Amygdala (tissue), 56 donors: ENCODE measurements around the gene HOXB8.

Experiments used
- DNase-seq, 56 donors: peaks; one replicate each; lab custom pipeline; 2025; lab: John Stamatoyannopoulos, UW

Gene HOXB8

GRCh38 chr17:48615047-48615962 lies at the start of gene HOXB8:
Gene HOXB8, minus strand, starts transcription at chr17:48615292. Its CDS starts 588 bp downstream, at chr17:48614704.
- no peak for DNase-seq

GRCh38 chr17:48663134-48663924 lies 48.2 kb upstream of the HOXB8 start:
- DNase-seq: no peak

GRCh38 chr17:48655913-48656312 lies 40.8 kb upstream of the HOXB8 start:
- DNase-seq: no peak

- no peak for DNase-seq
These were observed 34.6 kb upstream of the HOXB8 start for GRCh38 chr17:48649741-48650140.

GRCh38 chr17:48647963-48648245 lies 32.8 kb upstream of the HOXB8 start:
- no peak for DNase-seq

GRCh38 chr17:48647103-48647962 lies 32.2 kb upstream of the HOXB8 start:
- no peak for DNase-seq

- no peak for DNase-seq
These were observed 31.4 kb upstream of the HOXB8 start for GRCh38 chr17:48646183-48647102.

GRCh38 chr17:48645639-48646182 lies 30.6 kb upstream of the HOXB8 start:
- DNase-seq: no peak

- no peak for DNase-seq
These were observed 29.9 kb upstream of the HOXB8 start for GRCh38 chr17:48644910-48645557.

GRCh38 chr17:48644159-48644558 lies 29.1 kb upstream of the HOXB8 start:
- DNase-seq: no peak

GRCh38 chr17:48643697-48644012 lies 28.6 kb upstream of the HOXB8 start:
- DNase-seq: no peak

- no peak for DNase-seq
These were observed 28.0 kb upstream of the HOXB8 start for GRCh38 chr17:48642843-48643696.

GRCh38 chr17:48642059-48642842 lies 27.2 kb upstream of the HOXB8 start:
- no peak for DNase-seq

- DNase-seq: no peak
These were observed 26.5 kb upstream of the HOXB8 start for GRCh38 chr17:48641541-48642058.

GRCh38 chr17:48640858-48641180 lies 25.7 kb upstream of the HOXB8 start:
- no peak for DNase-seq

GRCh38 chr17:48639982-48640857 lies 25.1 kb upstream of the HOXB8 start:
- no peak for DNase-seq
